Measurements from ENCODE around the gene KLHL18. TPM values are rescaled to one million over a fixed set of nuclear protein-coding genes. Genes with fewer than 3 reads are reported as not detected.

KLHL18 gene
- polyA plus RNA-seq, 1 experiment = 17.4 TPM

DNA sequence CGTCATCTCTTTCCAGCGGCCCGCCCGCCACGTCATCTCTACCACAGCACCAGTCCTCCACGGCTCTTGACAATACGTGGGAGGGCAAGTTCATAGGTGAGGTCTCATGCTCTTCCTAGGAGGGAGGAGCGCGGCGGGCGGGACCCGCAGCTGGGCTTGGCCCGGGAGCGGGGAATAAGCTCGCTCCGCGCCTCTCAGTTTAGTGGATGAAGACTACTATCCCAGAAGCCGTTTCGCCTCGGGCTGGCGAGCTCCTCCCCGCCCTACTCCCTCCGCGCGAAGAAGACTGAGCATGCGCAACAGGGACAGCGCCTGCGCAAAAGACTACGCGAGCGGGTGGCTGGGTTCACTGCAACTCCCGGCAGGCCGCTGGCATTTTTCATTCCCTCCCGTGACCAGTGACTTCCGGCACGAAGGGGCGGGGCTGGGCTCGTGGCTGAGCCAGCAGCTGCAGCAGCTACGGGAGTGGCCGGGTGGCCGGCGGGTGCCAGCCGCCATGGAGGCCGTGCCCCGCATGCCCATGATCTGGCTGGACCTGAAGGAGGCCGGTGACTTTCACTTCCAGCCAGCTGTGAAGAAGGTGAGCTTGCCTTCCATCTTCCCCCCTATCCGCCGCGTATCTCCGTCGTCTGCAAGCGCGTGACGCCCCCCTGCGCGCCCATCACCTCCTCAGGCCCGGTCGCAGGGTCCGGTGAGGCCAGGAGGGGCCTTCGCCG lies 98.0 kb downstream of the KLHL18 start, which contains the start of gene PTPN23:
PTPN23 (plus strand) TSS at position 421 of the 716 bp plus-strand sequence; CDS start at position 497, 76 bp downstream.
- CTCF ChIA-PET = interaction anchor here (0.7 kb wide), 2 partner anchors 41 to 132 kb away, joined by 3 to 4 read pairs; no protein-coding TSS in a partner anchor
- POLR2A ChIA-PET = interaction anchor here (0.6 to 1.3 kb wide), 15 partner anchors 9 to 341 kb away, joined by 3 to 9 read pairs (median 4); partner anchors contain the start of gene SETD2

DNA sequence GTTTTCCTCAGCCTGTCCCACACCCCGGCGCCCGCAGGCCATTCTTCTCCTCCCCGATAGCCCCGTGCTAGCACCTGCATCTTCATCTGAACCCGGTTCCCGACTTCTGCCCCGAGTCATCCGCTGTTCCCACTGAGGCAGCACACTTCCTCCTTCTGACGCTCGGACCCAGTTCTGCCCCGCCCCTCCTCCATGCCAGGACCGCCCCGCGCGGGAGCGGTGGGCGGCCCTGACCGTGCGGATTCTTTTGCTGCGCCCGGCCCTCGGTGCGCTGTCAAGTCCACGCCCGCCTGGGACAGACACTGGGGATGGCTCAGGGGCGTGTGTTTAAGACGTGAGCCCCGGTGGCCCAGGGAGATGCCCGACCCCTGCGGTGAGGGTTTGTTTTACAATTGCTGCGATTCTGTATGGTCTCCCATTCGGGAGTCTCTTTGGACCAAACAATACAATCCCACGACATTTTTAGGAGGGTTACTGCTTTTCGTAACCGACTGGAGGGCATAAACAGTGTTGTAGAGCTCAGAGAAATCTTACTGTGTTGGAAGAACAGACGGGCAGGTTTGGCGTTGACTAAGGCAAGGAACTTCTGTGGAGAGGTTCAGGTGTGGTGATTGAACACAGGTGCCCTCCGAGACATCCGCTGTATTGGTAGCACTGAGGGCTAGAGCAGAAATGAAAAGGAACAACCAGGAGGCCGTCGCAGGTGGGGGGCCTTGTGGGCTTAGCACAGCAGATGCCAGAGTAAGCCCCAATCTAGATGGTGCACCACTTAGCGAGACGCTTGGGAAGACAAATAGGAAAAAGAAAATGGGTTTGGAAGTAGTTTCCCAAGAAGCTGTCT lies 98.8 kb downstream of the KLHL18 start:
- H3K27me3 ChIP-seq (ENCODE audit: control insufficient read depth, insufficient read depth, low read length) = no peaks in the 10 kb centered on the region
- CTCF ChIA-PET = interaction anchor here (0.7 kb wide), 2 partner anchors 40 to 132 kb away, joined by 3 to 4 read pairs; no protein-coding TSS in a partner anchor
- peak; percentile 67 for DNase-seq (ENCODE audit: low read depth, low spot score)
- peak overlapping the region; percentile 99 for H3K27ac ChIP-seq (ENCODE audit: low read depth, low read length)
- POLR2A ChIA-PET = interaction anchor here (1.0 to 1.3 kb wide), 3 partner anchors 8 to 32 kb away, joined by 5 to 9 read pairs (median 6); no protein-coding TSS in a partner anchor
- no peaks in the 10 kb centered on the region; the same call in 1 of the 2 replicates for H3K9me3 ChIP-seq (ENCODE audit: control insufficient read depth, insufficient read depth, low read length)
- TF ChIP-seq, protein P1, sequence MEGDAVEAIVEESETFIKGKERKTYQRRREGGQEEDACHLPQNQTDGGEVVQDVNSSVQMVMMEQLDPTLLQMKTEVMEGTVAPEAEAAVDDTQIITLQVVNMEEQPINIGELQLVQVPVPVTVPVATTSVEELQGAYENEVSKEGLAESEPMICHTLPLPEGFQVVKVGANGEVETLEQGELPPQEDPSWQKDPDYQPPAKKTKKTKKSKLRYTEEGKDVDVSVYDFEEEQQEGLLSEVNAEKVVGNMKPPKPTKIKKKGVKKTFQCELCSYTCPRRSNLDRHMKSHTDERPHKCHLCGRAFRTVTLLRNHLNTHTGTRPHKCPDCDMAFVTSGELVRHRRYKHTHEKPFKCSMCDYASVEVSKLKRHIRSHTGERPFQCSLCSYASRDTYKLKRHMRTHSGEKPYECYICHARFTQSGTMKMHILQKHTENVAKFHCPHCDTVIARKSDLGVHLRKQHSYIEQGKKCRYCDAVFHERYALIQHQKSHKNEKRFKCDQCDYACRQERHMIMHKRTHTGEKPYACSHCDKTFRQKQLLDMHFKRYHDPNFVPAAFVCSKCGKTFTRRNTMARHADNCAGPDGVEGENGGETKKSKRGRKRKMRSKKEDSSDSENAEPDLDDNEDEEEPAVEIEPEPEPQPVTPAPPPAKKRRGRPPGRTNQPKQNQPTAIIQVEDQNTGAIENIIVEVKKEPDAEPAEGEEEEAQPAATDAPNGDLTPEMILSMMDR (IDR thresholded peaks at IDR 0.05; ENCODE audit: low read depth, low read length) = no peak
- H3K4me3 ChIP-seq (ENCODE audit: low read depth, low read length) = peak overlapping the region; percentile 98

More for the DNA sequence above, 98.0 kb downstream of the KLHL18 start, which contains the start of gene PTPN23:
- no peaks in the 10 kb centered on the region; the same call in 1 of the 2 replicates for H3K9me3 ChIP-seq (ENCODE audit: control insufficient read depth, insufficient read depth, low read length)
- H3K27ac ChIP-seq (ENCODE audit: low read depth, low read length) = peak within 1 kb of the TSS; percentile 99
- H3K27me3 ChIP-seq (ENCODE audit: control insufficient read depth, insufficient read depth, low read length) = no peaks in the 10 kb centered on the region
- H3K4me3 ChIP-seq (ENCODE audit: low read depth, low read length) = peak within 1 kb of the TSS; percentile 98
- TF ChIP-seq, protein P1 (IDR thresholded peaks at IDR 0.05; ENCODE audit: low read depth, low read length) = no peak
- DNase-seq (ENCODE audit: low read depth, low spot score) = peak; percentile 98

DNA sequence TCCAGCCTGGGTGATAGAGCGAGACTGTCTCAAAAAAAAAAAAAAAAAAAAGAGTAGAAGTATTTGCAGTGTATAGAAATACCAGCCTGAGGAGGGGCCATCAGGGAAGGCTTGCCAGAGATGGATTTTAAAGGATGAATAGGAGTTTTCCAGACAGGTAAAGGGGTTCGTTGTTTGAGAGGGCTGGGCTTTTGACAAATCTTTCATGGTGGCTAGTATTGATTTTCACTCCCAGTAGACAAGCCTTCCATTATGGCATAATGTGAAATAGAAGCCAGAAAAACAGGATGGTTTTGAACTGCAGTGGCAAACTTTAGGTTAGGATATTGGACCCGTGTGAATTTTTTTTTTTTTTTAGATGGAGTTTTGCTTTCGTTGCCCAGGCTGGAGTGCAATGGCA lies 101.7 kb downstream of the KLHL18 start:
- POLR2A ChIA-PET = no interaction called here
- CTCF ChIA-PET = interaction anchor here (0.6 kb wide), 1 partner anchor 56 kb away, joined by 5 read pairs; no protein-coding TSS in a partner anchor

DNA sequence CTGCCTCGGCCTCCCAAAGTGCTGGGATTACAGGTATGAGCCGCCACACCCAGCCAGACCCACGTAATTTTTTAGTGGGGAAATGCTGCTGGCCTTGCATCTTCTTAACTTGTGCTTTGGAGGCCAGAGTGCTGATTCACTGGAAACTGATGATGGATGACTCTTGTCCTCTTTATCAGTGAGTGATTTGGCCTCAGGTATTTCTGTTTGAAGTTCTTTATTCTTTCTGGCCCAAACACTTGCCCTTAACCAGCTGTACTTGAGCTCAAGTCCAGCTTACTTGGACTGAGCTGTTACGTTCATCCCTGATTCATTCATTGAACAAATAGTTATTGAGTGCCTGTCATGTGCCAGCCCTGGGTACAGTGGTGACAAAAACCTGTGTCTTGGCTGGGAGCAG lies 102.3 kb downstream of the KLHL18 start:
- TF ChIP-seq, protein P1 (IDR thresholded peaks at IDR 0.05; ENCODE audit: low read depth, low read length) = no peak
- H3K4me3 ChIP-seq (ENCODE audit: low read depth, low read length) = no peak overlapping the region
- no peaks in the 10 kb centered on the region for H3K27me3 ChIP-seq (ENCODE audit: control insufficient read depth, insufficient read depth, low read length)
- DNase-seq (ENCODE audit: low read depth, low spot score) = no peak
- POLR2A ChIA-PET = no interaction called here
- H3K9me3 ChIP-seq (ENCODE audit: control insufficient read depth, insufficient read depth, low read length) = no peaks in the 10 kb centered on the region; the same call in 1 of the 2 replicates
- CTCF ChIA-PET = interaction anchor here (0.6 kb wide), 1 partner anchor 55 kb away, joined by 5 read pairs; no protein-coding TSS in a partner anchor
- H3K27ac ChIP-seq (ENCODE audit: low read depth, low read length) = no peak overlapping the region

More for the DNA sequence above, 101.7 kb downstream of the KLHL18 start:
- TF ChIP-seq, protein P1 (IDR thresholded peaks at IDR 0.05; ENCODE audit: low read depth, low read length) = no peak
- Histone ChIP-seq H3K4me3 (ENCODE audit: low read depth, low read length) (no peak overlapping the region), H3K9me3 (ENCODE audit: control insufficient read depth, insufficient read depth, low read length) (no peaks in the 10 kb centered on the region; the same call in 1 of the 2 replicates), H3K27me3 (ENCODE audit: control insufficient read depth, insufficient read depth, low read length) (no peaks in the 10 kb centered on the region), H3K27ac (ENCODE audit: low read depth, low read length) (no peak overlapping the region)
- DNase-seq (ENCODE audit: low read depth, low spot score) = no peak

Measured in AG04450 (cell line).